PC-3 (cell line): ENCODE measurements around the gene LCLAT1. TPM values are rescaled to one million over a fixed set of nuclear protein-coding genes. Genes with fewer than 3 reads are reported as not detected.

ENCODE experiments used
- ATAC-seq: fragments of 200-7000 bp; cut with Tn5 transposase; 2 replicates; pipeline ENCODE4 v1.9.1; 2020; ENCODE audit warnings: mild to moderate bottlenecking, moderate library complexity
- BruUV-seq: library from RNA; stranded (reverse); fragments of 400-500 nt; replicated peaks from 2 replicates; lab custom pipeline; 2021; lab: Mats Ljungman, UMichigan
- CTCF ChIA-PET: fragments of 300-600 bp; sonication (Branson Sonifier 250); formaldehyde crosslinking; loops from one replicate; lab custom pipeline; 2022; ENCODE audit warnings: antibody characterized with exemption; lab: Charles Lee
- POLR2A ChIA-PET: fragments of 300-600 bp; sonication (Branson Sonifier 250); formaldehyde crosslinking; loops from one replicate; lab custom pipeline; 2022; ENCODE audit warnings: antibody characterized with exemption; ENCODE audit not compliant: unreplicated experiment; lab: Charles Lee
- DNase-seq: peaks from one replicate; pipeline ENCODE4 v3.0.0-alpha.2; 2015
- H2AFZ ChIP-seq: fragments of 300-600 bp; sonication (generic); 2 replicates; pipeline ENCODE4 v1.6.0; 2016; ENCODE audit warnings: antibody characterized with exemption, low read length
- H3F3A ChIP-seq: fragments of 300-600 bp; sonication (generic); one replicate; pipeline ENCODE4 v1.6.0; 2017; ENCODE audit warnings: antibody characterized with exemption, low read length, control low read depth, mild to moderate bottlenecking; ENCODE audit not compliant: unreplicated experiment
- H3K27ac ChIP-seq: fragments of 300-600 bp; sonication (generic); 2 replicates; pipeline ENCODE4 v1.5.1; 2016; ENCODE audit warnings: mild to moderate bottlenecking, low read length
- H3K27me3 ChIP-seq: fragments of 300-600 bp; sonication (generic); 2 replicates; pipeline ENCODE4 v1.6.1; 2016; ENCODE audit warnings: low read length, mixed read lengths
- H3K36me3 ChIP-seq: fragments of 300-600 bp; sonication (generic); 2 replicates; pipeline ENCODE4 v1.6.1; 2016; ENCODE audit warnings: low read depth, mixed run types, low read length, mixed read lengths
- H3K4me1 ChIP-seq: fragments of 300-600 bp; sonication (generic); 2 replicates; pipeline ENCODE4 v1.5.1; 2016; ENCODE audit warnings: low read length; ENCODE audit not compliant: insufficient read depth
- H3K4me2 ChIP-seq: fragments of 300-600 bp; sonication (generic); 2 replicates; pipeline ENCODE4 v1.6.0; 2016; ENCODE audit warnings: low read length
- H3K4me3 ChIP-seq: fragments of 300-600 bp; sonication (generic); 2 replicates; pipeline ENCODE4 v1.5.1; 2016; ENCODE audit warnings: mild to moderate bottlenecking, low read length, mixed read lengths
- H3K79me2 ChIP-seq: fragments of 300-600 bp; sonication (generic); 2 replicates; pipeline ENCODE4 v1.6.1; 2017; ENCODE audit warnings: low read length, mixed read lengths
- H3K9ac ChIP-seq: fragments of 300-600 bp; sonication (generic); 2 replicates; pipeline ENCODE4 v1.6.0; 2016; ENCODE audit warnings: mild to moderate bottlenecking, low read length
- H3K9me2 ChIP-seq: fragments of 300-600 bp; sonication (generic); replicated peaks from 2 replicates; pipeline ENCODE4 v1.6.1; 2016; ENCODE audit warnings: mixed run types, low read length, mixed read lengths
- H3K9me3 ChIP-seq: fragments of 300-600 bp; sonication (generic); 2 replicates; pipeline ENCODE4 v1.6.1; 2016; ENCODE audit warnings: low read length, mixed read lengths
- H4K20me1 ChIP-seq: fragments of 300-600 bp; sonication (generic); 2 replicates; pipeline ENCODE4 v1.6.1; 2016; ENCODE audit warnings: low read length, mixed read lengths
- EZH2 ChIP-seq: fragments of 300-600 bp; sonication (generic); IDR thresholded peaks from one replicate; pipeline ENCODE4 v1.6.1; 2017; ENCODE audit warnings: antibody characterized with exemption, mild to moderate bottlenecking, low read length; ENCODE audit not compliant: unreplicated experiment
- EZH2phosphoT487 ChIP-seq: fragments of 300-600 bp; sonication (generic); IDR thresholded peaks from 2 replicates; pipeline ENCODE4 v1.6.1; 2018; ENCODE audit warnings: mild to moderate bottlenecking, antibody characterized with exemption, low read length, borderline replicate concordance
- intact Hi-C: fragments of 100-400 bp; cut with micrococcal nuclease; formaldehyde crosslinking; loops from 2 replicates; pipeline ENCODE4 v1.9.0; 2023
- total RNA-seq: library from RNA; depleted of rRNA; stranded (reverse); fragments of >200 nt; gene quantifications from 2 replicates; pipeline ENCODE4 v1.2.3, GENCODE V29; 2014
- TF ChIP-seq, protein P1 (sequence below): fragments of 300-600 bp; sonication (generic); conservative IDR thresholded peaks from 2 replicates; pipeline ENCODE4 v1.5.1; 2017; ENCODE audit warnings: antibody characterized with exemption, low read depth, mild to moderate bottlenecking, low read length

Gene LCLAT1
- total RNA-seq, 1 experiment from 2014 or later, result 22.0 TPM

- Histone ChIP-seq H3K36me3 (0 out of 2 replicates have a peak, but pooled peaks cover 3% of the 10 kb centered on the region), H3K79me2 (no peaks in the 10 kb centered on the region), H2AFZ (no peak overlapping the region), H3K4me2 (0 out of 2 replicates have a peak overlapping the region, but pooled peaks have one; percentile 30), H3K4me1 (peaks cover 49% of the 10 kb centered on the region), H3K27ac (peak overlapping the region; percentile 40), H4K20me1 (no peaks in the 10 kb centered on the region), H3K9me2 (no peaks in the 10 kb centered on the region), H3K9me3 (no peaks in the 10 kb centered on the region), H3K9ac (no peak overlapping the region), H3K27me3 (no peaks in the 10 kb centered on the region), H3F3A (peaks cover 12% of the 10 kb centered on the region), H3K4me3 (no peak overlapping the region)
- DNase-seq, result no peak
- intact Hi-C loops, result loop anchor here (2.0 to 10.0 kb wide), 3 partner anchors 29 to 389 kb away; no protein-coding TSS in a partner anchor
- CTCF ChIA-PET, result no interaction called here
- POLR2A ChIA-PET, result no interaction called here
- BruUV-seq, result no TSS peak
- no peak for ATAC-seq
- TF ChIP-seq EZH2phosphoT487, result no peak
- no peak for TF ChIP-seq EZH2
- TF ChIP-seq, protein P1, sequence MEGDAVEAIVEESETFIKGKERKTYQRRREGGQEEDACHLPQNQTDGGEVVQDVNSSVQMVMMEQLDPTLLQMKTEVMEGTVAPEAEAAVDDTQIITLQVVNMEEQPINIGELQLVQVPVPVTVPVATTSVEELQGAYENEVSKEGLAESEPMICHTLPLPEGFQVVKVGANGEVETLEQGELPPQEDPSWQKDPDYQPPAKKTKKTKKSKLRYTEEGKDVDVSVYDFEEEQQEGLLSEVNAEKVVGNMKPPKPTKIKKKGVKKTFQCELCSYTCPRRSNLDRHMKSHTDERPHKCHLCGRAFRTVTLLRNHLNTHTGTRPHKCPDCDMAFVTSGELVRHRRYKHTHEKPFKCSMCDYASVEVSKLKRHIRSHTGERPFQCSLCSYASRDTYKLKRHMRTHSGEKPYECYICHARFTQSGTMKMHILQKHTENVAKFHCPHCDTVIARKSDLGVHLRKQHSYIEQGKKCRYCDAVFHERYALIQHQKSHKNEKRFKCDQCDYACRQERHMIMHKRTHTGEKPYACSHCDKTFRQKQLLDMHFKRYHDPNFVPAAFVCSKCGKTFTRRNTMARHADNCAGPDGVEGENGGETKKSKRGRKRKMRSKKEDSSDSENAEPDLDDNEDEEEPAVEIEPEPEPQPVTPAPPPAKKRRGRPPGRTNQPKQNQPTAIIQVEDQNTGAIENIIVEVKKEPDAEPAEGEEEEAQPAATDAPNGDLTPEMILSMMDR, result no peak
Measured at GRCh38 chr2:30663321-30663720, 216.3 kb downstream of the LCLAT1 start.

GRCh38 chr2:30663806-30664205 is 216.8 kb downstream of the LCLAT1 start:
- ChIA-PET POLR2A (no interaction called here), CTCF (no interaction called here)
- Histone ChIP-seq H4K20me1 (no peaks in the 10 kb centered on the region), H3K36me3 (0 out of 2 replicates have a peak, but pooled peaks cover 3% of the 10 kb centered on the region), H3K79me2 (no peaks in the 10 kb centered on the region), H3K27ac (peak overlapping the region; percentile 98), H3K9me3 (no peaks in the 10 kb centered on the region), H3K9ac (no peak overlapping the region), H3K4me3 (no peak overlapping the region), H3K9me2 (no peaks in the 10 kb centered on the region), H3K4me2 (no peak overlapping the region), H3K4me1 (peaks cover 49% of the 10 kb centered on the region), H3F3A (peaks cover 12% of the 10 kb centered on the region), H2AFZ (no peak overlapping the region), H3K27me3 (no peaks in the 10 kb centered on the region)
- TF ChIP-seq, protein P1, result no peak
- no peak for TF ChIP-seq EZH2
- no peak for TF ChIP-seq EZH2phosphoT487
- intact Hi-C loops, result loop anchor here (2.0 to 10.0 kb wide), 3 partner anchors 29 to 389 kb away; no protein-coding TSS in a partner anchor
- DNase-seq (no peak), ATAC-seq (no peak)
- no TSS peak for BruUV-seq

DNA sequence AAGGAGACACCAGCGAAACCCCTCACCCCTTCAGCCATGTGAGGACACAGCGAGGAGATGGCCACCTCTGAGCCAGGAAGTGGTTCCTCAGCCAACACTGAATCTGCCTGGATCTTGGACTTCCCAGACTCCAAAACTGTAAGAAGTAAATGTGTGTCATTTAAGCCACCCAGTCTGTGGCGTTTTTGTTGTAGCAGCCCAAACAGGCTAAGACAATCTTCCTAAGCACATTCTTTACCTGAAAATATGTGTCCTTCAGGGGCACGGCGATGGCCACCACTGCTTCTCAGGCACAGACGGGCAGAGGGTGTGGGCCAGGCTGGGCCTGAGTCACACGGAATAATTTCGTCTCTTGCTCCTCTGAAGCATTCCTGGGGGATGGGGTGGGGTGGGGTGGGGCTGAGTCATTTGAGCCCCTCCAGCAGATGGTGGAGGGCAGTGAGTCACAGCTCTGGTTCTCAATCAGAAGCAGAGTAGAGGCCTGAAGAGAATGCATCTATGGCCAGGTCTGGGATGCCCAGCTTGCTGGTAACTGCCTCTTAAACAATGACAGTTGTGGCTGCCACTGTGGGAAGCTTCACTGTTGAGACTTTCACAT is 217.8 kb downstream of the LCLAT1 start:
- Histone ChIP-seq H2AFZ (peak overlapping the region; percentile 64), H3K36me3 (0 out of 2 replicates have a peak, but pooled peaks cover 3% of the 10 kb centered on the region), H3K4me3 (0 out of 2 replicates have a peak overlapping the region, but pooled peaks have one; percentile 12), H4K20me1 (no peaks in the 10 kb centered on the region), H3K4me2 (peak overlapping the region; percentile 56), H3K9ac (peak overlapping the region; percentile 77), H3K27ac (peak overlapping the region; percentile 98), H3K27me3 (no peaks in the 10 kb centered on the region), H3K79me2 (no peaks in the 10 kb centered on the region), H3K9me2 (no peaks in the 10 kb centered on the region), H3F3A (peaks cover 12% of the 10 kb centered on the region), H3K9me3 (no peaks in the 10 kb centered on the region), H3K4me1 (peaks cover 49% of the 10 kb centered on the region)
- no TSS peak for BruUV-seq
- POLR2A ChIA-PET, result interaction anchor here (0.6 kb wide), 1 partner anchor 519 kb away, joined by 14 read pairs; no protein-coding TSS in a partner anchor
- peak; percentile 69 for ATAC-seq
- CTCF ChIA-PET, result no interaction called here
- intact Hi-C loops, result loop anchor here (10.0 kb wide), 2 partner anchors 150 to 390 kb away; no protein-coding TSS in a partner anchor
- DNase-seq, result peak; percentile 94
- TF ChIP-seq, protein P1, result no peak
